CD14-positive monocyte (primary cell): Measurements from ENCODE around the gene CADM2. TPM values are rescaled to one million over a fixed set of nuclear protein-coding genes. Genes with fewer than 3 reads are reported as not detected.

Experiments
- DNase-seq, 3 donors: peaks; one replicate each; pipeline ENCODE4 v3.0.0-alpha.2; 2011 to 2022
- H2AFZ ChIP-seq: 2 replicates; pipeline ENCODE4 v1.6.0; 2012; ENCODE audit warnings: mild to moderate bottlenecking, low read depth, low read length, inconsistent platforms; ENCODE audit not compliant: insufficient read depth, poor library complexity, severe bottlenecking
- H3K27ac ChIP-seq, 2 donors: 1 replicate in 1 of 2; 2 replicates in 1 of 2; pipeline ENCODE4 v1.5.1; 2012 to 2013; ENCODE audit warnings: low read length in 2 of 2, control low read depth in 1 of 2, inconsistent platforms in 1 of 2, low read depth in 1 of 2, mild to moderate bottlenecking in 1 of 2
- H3K27me3 ChIP-seq, 2 donors: one replicate each; pipeline versions ENCODE4 v1.6.0 to v1.6.1; 2011 to 2013; ENCODE audit warnings: low read length in 2 of 2; ENCODE audit not compliant: control insufficient read depth in 2 of 2, insufficient read depth in 2 of 2
- H3K36me3 ChIP-seq, 2 donors: replicated peaks in 1 of 2; 1 replicate in 1 of 2; 2 replicates in 1 of 2; pipeline versions ENCODE4 v1.5.1 to v1.6.1; 2012 to 2013; ENCODE audit warnings: low read length in 2 of 2, control low read depth in 1 of 2, inconsistent platforms in 1 of 2, mild to moderate bottlenecking in 1 of 2; ENCODE audit not compliant: insufficient read depth in 2 of 2, control insufficient read depth in 1 of 2
- H3K4me1 ChIP-seq, 2 donors: 1 replicate in 1 of 2; 2 replicates in 1 of 2; pipeline versions ENCODE4 v1.5.1 to v1.6.1; 2012 to 2013; ENCODE audit warnings: low read length in 2 of 2, control low read depth in 1 of 2, inconsistent platforms in 1 of 2, mild to moderate bottlenecking in 1 of 2, moderate library complexity in 1 of 2; ENCODE audit not compliant: insufficient read depth in 2 of 2, control insufficient read depth in 1 of 2
- H3K4me2 ChIP-seq: replicated peaks from 2 replicates; pipeline ENCODE3; 2012; ENCODE audit warnings: low read length, moderate library complexity, mild to moderate bottlenecking; ENCODE audit not compliant: poor library complexity, severe bottlenecking; ENCODE audit errors: extremely low read depth
- H3K4me3 ChIP-seq, 3 experiments: fragments of 200-600 bp in 1 of 3; sonication (generic) in 1 of 3; replicated peaks in 1 of 3; 1 replicate in 2 of 3; 2 replicates in 1 of 3; pipeline ENCODE4 v1.5.1; 2011 to 2013; ENCODE audit warnings: low read length in 3 of 3, mild to moderate bottlenecking in 3 of 3, control low read depth in 2 of 3, low read depth in 2 of 3, inconsistent platforms in 1 of 3, moderate library complexity in 1 of 3
- H3K79me2 ChIP-seq: 2 replicates; pipeline ENCODE4 v1.6.0; 2012; ENCODE audit warnings: mild to moderate bottlenecking, control low read depth, inconsistent platforms, low read length, moderate library complexity; ENCODE audit not compliant: insufficient read depth
- H3K9ac ChIP-seq: 2 replicates; pipeline ENCODE4 v1.6.0; 2017; ENCODE audit warnings: low read length, mild to moderate bottlenecking; ENCODE audit not compliant: insufficient read depth, poor library complexity, severe bottlenecking
- H3K9me3 ChIP-seq, 2 donors: replicated peaks in 1 of 2; 1 replicate in 1 of 2; 2 replicates in 1 of 2; pipeline versions ENCODE4 v1.5.1 to v1.6.1; 2012 to 2013; ENCODE audit warnings: low read length in 2 of 2, control low read depth in 1 of 2; ENCODE audit not compliant: control insufficient read depth in 1 of 2, insufficient read depth in 1 of 2
- H4K20me1 ChIP-seq: 2 replicates; pipeline ENCODE4 v1.6.0; 2012; ENCODE audit warnings: mild to moderate bottlenecking, low read length, control low read depth, moderate library complexity; ENCODE audit not compliant: insufficient read depth
- H3K27ac Mint-ChIP-seq, 7 donors: one replicate each; pipeline ENCODE4 v1.8.0; 2020; ENCODE audit warnings: mild to moderate bottlenecking in 7 of 7, mixed read lengths in 7 of 7, moderate library complexity in 6 of 7, inconsistent platforms in 2 of 7
- H3K27me3 Mint-ChIP-seq, 3 donors: one replicate each; pipeline ENCODE4 v1.8.0; 2021 to 2022; ENCODE audit warnings: low read depth in 3 of 3, mild to moderate bottlenecking in 3 of 3, mixed read lengths in 3 of 3, moderate library complexity in 3 of 3, inconsistent platforms in 1 of 3
- H3K36me3 Mint-ChIP-seq, 2 donors: one replicate each; pipeline ENCODE4 v1.8.0; 2020; ENCODE audit warnings: mixed read lengths in 2 of 2, inconsistent platforms in 1 of 2, mild to moderate bottlenecking in 1 of 2
- H3K4me1 Mint-ChIP-seq: one replicate; pipeline ENCODE4 v1.8.0; 2020; ENCODE audit warnings: mild to moderate bottlenecking, mixed read lengths
- H3K4me3 Mint-ChIP-seq, 2 donors: one replicate each; pipeline ENCODE4 v1.8.0; 2020; ENCODE audit warnings: mild to moderate bottlenecking in 2 of 2, mixed read lengths in 2 of 2, moderate library complexity in 1 of 2
- H3K9me3 Mint-ChIP-seq, 7 donors: one replicate each; pipeline ENCODE4 v1.8.0; 2020 to 2022; ENCODE audit warnings: mixed read lengths in 7 of 7, mild to moderate bottlenecking in 6 of 7, moderate library complexity in 6 of 7, inconsistent platforms in 2 of 7
- CTCF ChIP-seq: fragments of 200-600 bp; IDR thresholded peaks from one replicate; pipeline ENCODE4 v1.8.0; 2022; ENCODE audit warnings: antibody characterized with exemption, mild to moderate bottlenecking
- WGBS: methylation state at CpG from one replicate; pipeline ENCODE4 v1.1.5; 2013; ENCODE audit warnings: missing lambda C conversion rate; ENCODE audit not compliant: insufficient coverage; 5-methylcytosine and 5-hydroxymethylcytosine counted together
- intact Hi-C, 2 donors: fragments of 100-400 bp; cut with micrococcal nuclease; formaldehyde crosslinking; loops; one replicate each; pipeline versions ENCODE4 v1.15.0 to v1.15.1; 2023
- polyA plus RNA-seq, 3 donors: library from polyadenylated mRNA; depleted of rRNA in 1 of 3; unstranded in 2 of 3; stranded (reverse) in 1 of 3; fragments of 300-500 nt in 2 of 3; fragments of >200 nt in 1 of 3; fragmentation: Illumina TruSeq in 2 of 3; gene quantifications; 1 replicate in 2 of 3; 2 replicates in 1 of 3; pipeline ENCODE4 v1.2.3, GENCODE V29; 2012 to 2021

The CADM2 gene
- polyA plus RNA-seq, 3 donors, result not detected

- WGBS, result no CpG with 5 or more reads among the region's 1 CpG
- no peak for TF ChIP-seq CTCF
- H3K36me3 ChIP-seq, result no peaks in the 10 kb centered on the region
- Mint-ChIP-seq H3K4me1 (no peaks in the 10 kb centered on the region), H3K27me3 (no peaks in the 10 kb centered on the region), H3K36me3 (no peaks in the 10 kb centered on the region), H3K9me3 (peaks cover 0 to 4% (median 0%) of the 10 kb centered on the region in 7 donors), H3K4me3 (no peak overlapping the region), H3K27ac (no peak overlapping the region)
- H3K4me3 ChIP-seq, result no peak overlapping the region
- no peaks in the 10 kb centered on the region for H4K20me1 ChIP-seq
- no peak overlapping the region for H3K27ac ChIP-seq
- intact Hi-C loops, result no loop called here
- H3K4me2 ChIP-seq, result no peak overlapping the region
- no peaks in the 10 kb centered on the region for H3K79me2 ChIP-seq
- no peak overlapping the region for H3K9ac ChIP-seq
- peaks cover 0 to 5% of the 10 kb centered on the region in 2 donors for H3K9me3 ChIP-seq
- H2AFZ ChIP-seq, result no peak overlapping the region
- DNase-seq, result no peak
- H3K27me3 ChIP-seq, result no peaks in the 10 kb centered on the region
- H3K4me1 ChIP-seq, result no peaks in the 10 kb centered on the region
Observed at GRCh38 chr3:85681906-85682305, 723.1 kb downstream of the CADM2 start.

DNA sequence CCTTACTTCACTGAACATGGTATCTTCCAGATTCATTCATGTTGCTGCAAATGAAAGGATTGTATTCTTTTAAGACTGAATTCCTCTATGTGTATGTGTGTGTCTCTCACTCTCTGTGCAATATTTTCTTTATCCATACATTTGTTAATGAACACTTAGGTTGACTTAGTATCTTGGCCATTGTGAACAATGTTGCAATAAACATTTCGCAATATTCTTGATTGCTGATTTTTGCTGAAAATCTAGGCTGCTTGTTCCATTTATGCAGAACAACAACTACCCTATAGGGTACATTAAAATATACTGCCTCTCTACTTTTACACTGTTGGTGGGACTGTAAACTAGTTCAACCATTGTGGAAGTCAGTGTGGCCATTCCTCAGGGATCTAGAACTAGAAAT lies 732.4 kb downstream of the CADM2 start:
- TF ChIP-seq CTCF, result no peak
- Histone ChIP-seq H3K36me3 (no peaks in the 10 kb centered on the region), H3K9ac (no peak overlapping the region), H3K27me3 (no peaks in the 10 kb centered on the region), H3K9me3 (peaks cover 0 to 3% of the 10 kb centered on the region in 2 donors), H2AFZ (no peak overlapping the region), H3K4me3 (no peak overlapping the region), H3K27ac (no peak overlapping the region), H4K20me1 (no peaks in the 10 kb centered on the region), H3K4me2 (no peak overlapping the region), H3K79me2 (no peaks in the 10 kb centered on the region), H3K4me1 (no peaks in the 10 kb centered on the region)
- intact Hi-C loops, result no loop called here
- H3K9me3 Mint-ChIP-seq, result peaks cover 0 to 14% (median 4%) of the 10 kb centered on the region in 7 donors
- no peak overlapping the region for H3K4me3 Mint-ChIP-seq
- H3K4me1 Mint-ChIP-seq, result no peaks in the 10 kb centered on the region
- WGBS, result no CpG with 5 or more reads among the region's 1 CpG
- DNase-seq, result no peak
- H3K27ac Mint-ChIP-seq, result no peak overlapping the region
- peaks cover 0 to 1% (median 1%) of the 10 kb centered on the region in 3 donors for H3K27me3 Mint-ChIP-seq
- H3K36me3 Mint-ChIP-seq, result no peaks in the 10 kb centered on the region
